Measurements from ENCODE around the gene PSMB9. TPM values are rescaled to one million over a fixed set of nuclear protein-coding genes. Genes with fewer than 3 reads are reported as not detected.

The PSMB9 gene
- total RNA-seq, 1 donor = 10.8 TPM

GRCh38 chr6:32885698-32886286 is 31.8 kb downstream of the PSMB9 start:
- peak; percentile 87 for DNase-seq (ENCODE audit: low read depth)
- TF ChIP-seq CTCF (IDR thresholded peaks at IDR 0.05; ENCODE audit: insufficient read depth, low read length) = peak; percentile 50
- no peak overlapping the region for H3K4me3 ChIP-seq (ENCODE audit: low read depth, low read length)

DNA sequence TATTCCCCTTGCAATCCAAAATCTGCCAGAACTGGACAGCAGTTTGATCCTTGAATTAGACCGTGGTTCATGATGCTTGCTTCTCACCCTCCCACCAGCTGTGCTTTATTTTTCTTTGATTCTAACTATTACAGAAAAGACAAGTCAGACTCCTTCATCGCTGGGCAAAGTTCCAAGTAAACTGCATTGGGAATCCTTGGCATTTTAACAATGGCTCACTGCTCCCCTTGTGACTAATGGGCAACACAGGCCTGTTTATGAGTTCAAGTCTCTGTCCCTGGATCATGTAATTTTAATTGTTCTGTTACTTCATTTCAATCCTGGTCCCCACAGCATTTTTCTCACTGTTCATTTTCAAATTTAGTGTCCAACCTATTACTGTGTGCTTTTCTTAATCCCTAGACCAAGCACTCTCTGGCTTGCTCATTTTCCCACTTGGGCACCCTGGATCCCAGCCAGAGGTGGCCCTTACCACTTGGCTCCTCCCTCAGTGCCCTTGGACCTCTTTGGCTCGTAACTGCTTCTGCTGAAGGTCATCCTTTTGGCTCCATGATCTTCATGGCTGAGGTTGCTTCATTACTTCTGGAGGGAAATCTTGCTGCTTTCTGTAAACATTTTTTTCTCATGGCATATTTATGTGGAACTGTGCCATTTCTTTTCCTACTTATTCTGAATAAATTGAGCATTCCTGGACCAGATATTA is 32.8 kb downstream of the PSMB9 start:
- H3K4me3 ChIP-seq (ENCODE audit: low read depth, low read length) = no peak overlapping the region
- DNase-seq (ENCODE audit: low read depth) = peak; percentile 79
- TF ChIP-seq CTCF (IDR thresholded peaks at IDR 0.05; ENCODE audit: insufficient read depth, low read length) = no peak

- H3K4me3 ChIP-seq (ENCODE audit: low read depth, low read length) = no peak overlapping the region
- DNase-seq (ENCODE audit: low read depth) = no peak
- no peak for TF ChIP-seq CTCF (IDR thresholded peaks at IDR 0.05; ENCODE audit: insufficient read depth, low read length)
Observed at GRCh38 chr6:32887616-32888015, 33.6 kb downstream of the PSMB9 start.

GRCh38 chr6:32888576-32888975 is 34.6 kb downstream of the PSMB9 start:
- no peak overlapping the region for H3K4me3 ChIP-seq (ENCODE audit: low read depth, low read length)
- no peak for TF ChIP-seq CTCF (IDR thresholded peaks at IDR 0.05; ENCODE audit: insufficient read depth, low read length)
- DNase-seq (ENCODE audit: low read depth) = no peak

GRCh38 chr6:32889533-32889932 is 35.5 kb downstream of the PSMB9 start:
- no peak for TF ChIP-seq CTCF (IDR thresholded peaks at IDR 0.05; ENCODE audit: insufficient read depth, low read length)
- no peak overlapping the region for H3K4me3 ChIP-seq (ENCODE audit: low read depth, low read length)
- no peak for DNase-seq (ENCODE audit: low read depth)

GRCh38 chr6:32890831-32891230 is 36.8 kb downstream of the PSMB9 start:
- no peak for TF ChIP-seq CTCF (IDR thresholded peaks at IDR 0.05; ENCODE audit: insufficient read depth, low read length)
- H3K4me3 ChIP-seq (ENCODE audit: low read depth, low read length) = no peak overlapping the region
- DNase-seq (ENCODE audit: low read depth) = no peak
